PFSK-1 (cell line): ENCODE data around the gene MYO10.

Source experiments
- FOXP2 ChIP-seq: optimal IDR thresholded peaks from 2 replicates; pipeline ENCODE3; 2011; ENCODE audit warnings: borderline replicate concordance, control low read depth, inconsistent platforms; ENCODE audit not compliant: insufficient read depth; ENCODE audit errors: extremely low read length, extremely low read depth
- POLR2AphosphoS5 ChIP-seq: IDR thresholded peaks from 2 replicates; pipeline ENCODE4 v1.6.1; 2012; ENCODE audit warnings: low read depth, mild to moderate bottlenecking, control low read depth, low read length, moderate library complexity
- REST ChIP-seq, 2 experiments: IDR thresholded peaks; 2 replicates each; pipeline versions ENCODE4 v1.6.1 to v1.8.0; 2011 to 2012; ENCODE audit warnings: low read depth in 2 of 2, low read length in 2 of 2, control low read depth in 1 of 2, inconsistent platforms in 1 of 2, mild to moderate bottlenecking in 1 of 2, moderate library complexity in 1 of 2; ENCODE audit not compliant: insufficient read depth in 1 of 2
- SIN3A ChIP-seq: IDR thresholded peaks from 2 replicates; pipeline ENCODE4 v1.6.1; 2012; ENCODE audit warnings: mild to moderate bottlenecking, low read length, moderate library complexity, borderline replicate concordance; ENCODE audit not compliant: insufficient read depth
- TAF1 ChIP-seq: IDR thresholded peaks from 2 replicates; pipeline ENCODE4 v1.6.1; 2012; ENCODE audit warnings: low read length, control low read depth, borderline replicate concordance; ENCODE audit not compliant: insufficient read depth

MYO10 gene

GRCh38 chr5:16772556-16772955 is 163.5 kb downstream of the MYO10 start:
- TF ChIP-seq REST (IDR thresholded peaks at IDR 0.05; ENCODE audit: insufficient read depth in 1 of 2, low read depth in 2 of 2, low read length in 2 of 2): no peak
- no peak for TF ChIP-seq FOXP2
- no peak for TF ChIP-seq SIN3A
- TF ChIP-seq POLR2AphosphoS5: no peak
- no peak for TF ChIP-seq TAF1

- TF ChIP-seq POLR2AphosphoS5 (no peak), REST (IDR thresholded peaks at IDR 0.05; ENCODE audit: insufficient read depth in 1 of 2, low read depth in 2 of 2, low read length in 2 of 2) (no peak), FOXP2 (no peak), TAF1 (no peak), SIN3A (no peak)
Measured at GRCh38 chr5:16768184-16768583, 167.9 kb downstream of the MYO10 start.

- TF ChIP-seq POLR2AphosphoS5: no peak
- no peak for TF ChIP-seq FOXP2
- no peak for TF ChIP-seq REST (IDR thresholded peaks at IDR 0.05; ENCODE audit: insufficient read depth in 1 of 2, low read depth in 2 of 2, low read length in 2 of 2)
- no peak for TF ChIP-seq SIN3A
Measured at GRCh38 chr5:16763211-16763610, 172.9 kb downstream of the MYO10 start.

- TF ChIP-seq SIN3A (no peak), POLR2AphosphoS5 (no peak), TAF1 (no peak), REST (IDR thresholded peaks at IDR 0.05; ENCODE audit: insufficient read depth in 1 of 2, low read depth in 2 of 2, low read length in 2 of 2) (no peak), FOXP2 (no peak)
Measured at GRCh38 chr5:16759147-16759773, 176.8 kb downstream of the MYO10 start.

- TF ChIP-seq POLR2AphosphoS5 (no peak), SIN3A (no peak), TAF1 (no peak), REST (IDR thresholded peaks at IDR 0.05; ENCODE audit: insufficient read depth in 1 of 2, low read depth in 2 of 2, low read length in 2 of 2) (no peak), FOXP2 (no peak)
Measured at GRCh38 chr5:16757989-16758501, 178.0 kb downstream of the MYO10 start.
